OCI-LY7 (cell line): Measurements from ENCODE around the gene MYO1C. TPM values are rescaled to one million over a fixed set of nuclear protein-coding genes. Genes with fewer than 3 reads are reported as not detected.
A peak's percentile ranks its signal among the peaks of the same experiment; 100 is the strongest.

ENCODE experiments used
- BruUV-seq: library from RNA; stranded (reverse); fragments of 400-500 nt; replicated peaks from 2 replicates; lab custom pipeline; 2021; lab: Mats Ljungman, UMichigan
- CTCF ChIA-PET: fragments of 300-600 bp; sonication (Branson Sonifier 250); formaldehyde crosslinking; loops from one replicate; lab custom pipeline; 2022; ENCODE audit warnings: antibody characterized with exemption; ENCODE audit not compliant: unreplicated experiment; lab: Charles Lee
- POLR2A ChIA-PET: fragments of 300-600 bp; sonication (Branson Sonifier 250); formaldehyde crosslinking; loops from one replicate; lab custom pipeline; 2022; ENCODE audit warnings: antibody characterized with exemption; lab: Charles Lee
- DNase-seq: peaks from one replicate; pipeline ENCODE4 v3.0.0-alpha.2; 2015; ENCODE audit warnings: low spot score
- H2AFZ ChIP-seq: fragments of 200-600 bp; sonication (generic), shearing (Covaris generic); 2 replicates; pipeline ENCODE4 v1.6.1; 2014; ENCODE audit warnings: mild to moderate bottlenecking, antibody characterized with exemption, low read length, moderate library complexity
- H3K27ac ChIP-seq: fragments of 200-600 bp; sonication (generic); 2 replicates; pipeline ENCODE4 v1.5.1; 2014; ENCODE audit warnings: mixed run types, low read depth, mild to moderate bottlenecking, moderate library complexity, low read length, inconsistent platforms; ENCODE audit not compliant: poor library complexity, severe bottlenecking
- H3K36me3 ChIP-seq: fragments of 200-600 bp; sonication (generic); 2 replicates; pipeline ENCODE4 v1.6.1; 2014; ENCODE audit warnings: mild to moderate bottlenecking, antibody characterized with exemption, low read length, moderate library complexity, mixed read lengths; ENCODE audit not compliant: insufficient read depth
- H3K4me1 ChIP-seq: fragments of 200-600 bp; sonication (generic); 2 replicates; pipeline ENCODE4 v1.5.1; 2014; ENCODE audit warnings: mild to moderate bottlenecking, low read length; ENCODE audit not compliant: insufficient read depth, poor library complexity, severe bottlenecking
- H3K4me2 ChIP-seq: fragments of 200-600 bp; sonication (generic); 2 replicates; pipeline ENCODE4 v1.6.1; 2014; ENCODE audit warnings: mild to moderate bottlenecking, low read length
- H3K4me3 ChIP-seq: fragments of 200-600 bp; sonication (generic); 2 replicates; pipeline ENCODE4 v1.5.1; 2014; ENCODE audit warnings: mild to moderate bottlenecking, low read depth, low read length; ENCODE audit not compliant: poor library complexity, severe bottlenecking
- H3K79me2 ChIP-seq: fragments of 200-600 bp; sonication (generic); 2 replicates; pipeline ENCODE4 v1.6.1; 2016; ENCODE audit warnings: low read depth, mild to moderate bottlenecking, low read length, moderate library complexity, mixed read lengths; ENCODE audit not compliant: insufficient read depth
- H3K9me2 ChIP-seq: fragments of 200-600 bp; sonication (generic); 2 replicates; pipeline ENCODE4 v1.6.1; 2016; ENCODE audit warnings: mild to moderate bottlenecking, low read length, mixed read lengths; ENCODE audit not compliant: insufficient read depth
- H3K9me3 ChIP-seq: fragments of 200-600 bp; sonication (generic); 2 replicates; pipeline ENCODE4 v1.6.1; 2014; ENCODE audit warnings: mild to moderate bottlenecking, mixed run types, low read length, mixed read lengths
- H4K20me1 ChIP-seq: fragments of 200-600 bp; sonication (generic); 2 replicates; pipeline ENCODE4 v1.6.1; 2014; ENCODE audit warnings: mild to moderate bottlenecking, antibody characterized with exemption, low read length, moderate library complexity, mixed read lengths; ENCODE audit not compliant: insufficient read depth
- CTCF ChIP-seq: fragments of 200-600 bp; sonication (generic); conservative IDR thresholded peaks from 2 replicates; pipeline ENCODE4 v1.5.1; 2014; ENCODE audit warnings: mild to moderate bottlenecking, antibody characterized with exemption, low read length, moderate library complexity, mixed read lengths
- EZH2phosphoT487 ChIP-seq: fragments of 200-600 bp; sonication (generic); IDR thresholded peaks from 2 replicates; pipeline ENCODE4 v1.6.1; 2018; ENCODE audit warnings: low read depth, borderline replicate concordance, mild to moderate bottlenecking, mixed run types, antibody characterized with exemption, low read length, moderate library complexity, mixed read lengths
- intact Hi-C: fragments of 100-400 bp; cut with micrococcal nuclease; formaldehyde crosslinking; loops from one replicate; pipeline ENCODE4 v1.10.0; 2022; ENCODE audit not compliant: unreplicated experiment
- total RNA-seq, 2 experiments: library from RNA; depleted of rRNA in 1 of 2; stranded (reverse); fragments of >200 nt in 1 of 2; shearing (Covaris generic) in 1 of 2; gene quantifications; 2 replicates each; pipeline ENCODE4 v1.2.3, GENCODE V29; 2014 to 2022

The MYO1C gene
- total RNA-seq, 2 experiments from 2014 or later = 17.2 to 74.4 TPM

DNA sequence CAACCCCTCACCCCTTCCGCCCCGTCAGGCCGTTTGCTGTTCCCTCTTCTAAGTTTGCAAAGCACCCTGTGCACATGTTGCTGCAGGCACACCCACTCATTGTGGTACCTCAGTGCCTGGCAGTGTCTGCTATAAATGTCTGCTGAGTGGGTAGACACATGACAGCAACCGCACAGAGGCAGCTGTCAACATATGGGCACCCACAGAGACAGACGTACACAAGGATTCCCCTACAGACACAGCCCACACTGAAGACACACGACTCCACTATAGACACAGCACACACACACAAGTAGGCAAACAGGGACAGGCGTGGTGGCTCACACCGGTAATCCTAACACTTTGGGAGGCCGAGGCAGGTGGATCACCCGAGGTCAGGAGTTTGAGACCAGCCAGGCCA lies 18.6 kb downstream of the MYO1C start:
- Histone ChIP-seq H3K4me3 (no peak overlapping the region), H3K4me2 (no peak overlapping the region; the same call in 1 of the 2 replicates), H2AFZ (no peak overlapping the region), H3K36me3 (peaks cover 36% of the 10 kb centered on the region), H3K9me2 (no peaks in the 10 kb centered on the region), H4K20me1 (no peaks in the 10 kb centered on the region), H3K9me3 (no peaks in the 10 kb centered on the region), H3K4me1 (peaks cover 25% of the 10 kb centered on the region), H3K79me2 (no peaks in the 10 kb centered on the region), H3K27ac (no peak overlapping the region)
- POLR2A ChIA-PET = no interaction called here
- intact Hi-C loops = no loop called here
- CTCF ChIA-PET = no interaction called here
- no peak for TF ChIP-seq CTCF
- no peak for TF ChIP-seq EZH2phosphoT487
- no peak for DNase-seq
- BruUV-seq = no TSS peak

DNA sequence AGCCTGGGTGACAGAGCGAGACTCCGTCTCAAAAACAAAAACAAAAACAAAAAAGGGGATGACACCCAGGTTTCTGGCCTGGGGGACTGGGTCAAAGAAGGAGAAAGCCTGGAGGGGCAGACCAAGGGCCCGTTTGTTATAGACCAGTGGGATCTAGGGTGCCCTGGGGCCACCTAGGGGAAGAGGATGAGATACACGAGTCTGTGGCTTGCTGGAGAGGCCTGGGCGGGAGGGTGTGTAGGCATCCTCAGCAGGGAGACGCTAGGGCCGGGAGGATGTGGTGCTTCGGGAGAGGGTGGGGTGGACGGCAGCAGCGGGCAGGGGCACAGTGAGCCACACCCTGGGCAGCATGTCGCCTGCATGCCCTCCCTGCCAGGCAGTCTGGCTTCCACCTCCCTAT lies 19.3 kb downstream of the MYO1C start:
- Histone ChIP-seq H3K27ac (no peak overlapping the region), H3K4me3 (no peak overlapping the region), H3K4me2 (no peak overlapping the region), H3K36me3 (peaks cover 36% of the 10 kb centered on the region), H3K79me2 (no peaks in the 10 kb centered on the region), H3K9me2 (no peaks in the 10 kb centered on the region), H2AFZ (no peak overlapping the region), H3K4me1 (peaks cover 25% of the 10 kb centered on the region), H4K20me1 (no peaks in the 10 kb centered on the region), H3K9me3 (no peaks in the 10 kb centered on the region)
- CTCF ChIA-PET = no interaction called here
- BruUV-seq = no TSS peak
- intact Hi-C loops = no loop called here
- DNase-seq = peak; percentile 58
- POLR2A ChIA-PET = interaction anchor here (0.6 kb wide), 1 partner anchor 211 kb away, joined by 3 read pairs; no protein-coding TSS in a partner anchor
- TF ChIP-seq CTCF (peak; percentile 60), EZH2phosphoT487 (no peak)
